ENCODE measurements around the gene LMOD1.

The LMOD1 gene

GRCh38 chr1:201894343-201895119 lies 51.8 kb downstream of the LMOD1 start:
- TF ChIP-seq CREB1 (IDR thresholded peaks at IDR 0.05; ENCODE audit: low read depth) (no peak), TAF1 (IDR thresholded peaks at IDR 0.05; ENCODE audit: low read depth) (no peak), EP300 (IDR thresholded peaks at IDR 0.05; ENCODE audit: borderline replicate concordance) (no peak), NFIC (IDR thresholded peaks at IDR 0.05) (no peak), REST (IDR thresholded peaks at IDR 0.05; ENCODE audit: low read depth) (no peak), EGR1 (IDR thresholded peaks at IDR 0.05) (no peak), RAD21 (IDR thresholded peaks at IDR 0.05; ENCODE audit: low read depth) (no peak), USF1 (IDR thresholded peaks at IDR 0.05) (no peak), YY1 (IDR thresholded peaks at IDR 0.05; ENCODE audit: low read depth) (no peak), TEAD4 (IDR thresholded peaks at IDR 0.05) (no peak), TCF12 (IDR thresholded peaks at IDR 0.05; ENCODE audit: low read depth) (no peak), ZBTB7A (IDR thresholded peaks at IDR 0.05; ENCODE audit: low read depth) (no peak), FOXM1 (IDR thresholded peaks at IDR 0.05; ENCODE audit: borderline replicate concordance, low read depth) (no peak), MAX (IDR thresholded peaks at IDR 0.05) (no peak), CEBPB (IDR thresholded peaks at IDR 0.05) (no peak)

- TF ChIP-seq CREB1 (IDR thresholded peaks at IDR 0.05; ENCODE audit: low read depth): no peak
- TF ChIP-seq MAX (IDR thresholded peaks at IDR 0.05): no peak
- no peak for TF ChIP-seq RAD21 (IDR thresholded peaks at IDR 0.05; ENCODE audit: low read depth)
- TF ChIP-seq TCF12 (IDR thresholded peaks at IDR 0.05; ENCODE audit: low read depth): no peak
- no peak for TF ChIP-seq USF1 (IDR thresholded peaks at IDR 0.05)
- no peak for TF ChIP-seq ZBTB7A (IDR thresholded peaks at IDR 0.05; ENCODE audit: low read depth)
- TF ChIP-seq REST (IDR thresholded peaks at IDR 0.05; ENCODE audit: low read depth): no peak
- TF ChIP-seq NFIC (IDR thresholded peaks at IDR 0.05): no peak
- no peak for TF ChIP-seq EP300 (IDR thresholded peaks at IDR 0.05; ENCODE audit: borderline replicate concordance)
- TF ChIP-seq EGR1 (IDR thresholded peaks at IDR 0.05): no peak
- TF ChIP-seq TAF1 (IDR thresholded peaks at IDR 0.05; ENCODE audit: low read depth): no peak
- TF ChIP-seq CEBPB (IDR thresholded peaks at IDR 0.05): no peak
- TF ChIP-seq TEAD4 (IDR thresholded peaks at IDR 0.05): no peak
- TF ChIP-seq FOXM1 (IDR thresholded peaks at IDR 0.05; ENCODE audit: borderline replicate concordance, low read depth): no peak
- TF ChIP-seq YY1 (IDR thresholded peaks at IDR 0.05; ENCODE audit: low read depth): no peak
Measured at GRCh38 chr1:201893431-201893830, 52.9 kb downstream of the LMOD1 start.

- TF ChIP-seq MAX (IDR thresholded peaks at IDR 0.05) (no peak), NFIC (IDR thresholded peaks at IDR 0.05) (no peak)
Measured at GRCh38 chr1:201892211-201892610, 54.1 kb downstream of the LMOD1 start.

- no peak for TF ChIP-seq TAF1 (IDR thresholded peaks at IDR 0.05; ENCODE audit: low read depth)
- TF ChIP-seq MAX (IDR thresholded peaks at IDR 0.05): no peak
- no peak for TF ChIP-seq FOXM1 (IDR thresholded peaks at IDR 0.05; ENCODE audit: borderline replicate concordance, low read depth)
- TF ChIP-seq TCF12 (IDR thresholded peaks at IDR 0.05; ENCODE audit: low read depth): no peak
- no peak for TF ChIP-seq EP300 (IDR thresholded peaks at IDR 0.05; ENCODE audit: borderline replicate concordance)
- TF ChIP-seq NFIC (IDR thresholded peaks at IDR 0.05): no peak
Measured at GRCh38 chr1:201891451-201892045, 54.8 kb downstream of the LMOD1 start.

- no peak for TF ChIP-seq CREB1 (IDR thresholded peaks at IDR 0.05; ENCODE audit: low read depth)
- no peak for TF ChIP-seq FOXM1 (IDR thresholded peaks at IDR 0.05; ENCODE audit: borderline replicate concordance, low read depth)
- no peak for TF ChIP-seq EGR1 (IDR thresholded peaks at IDR 0.05)
- TF ChIP-seq TAF1 (IDR thresholded peaks at IDR 0.05; ENCODE audit: low read depth): no peak
- TF ChIP-seq USF1 (IDR thresholded peaks at IDR 0.05): no peak
- no peak for TF ChIP-seq REST (IDR thresholded peaks at IDR 0.05; ENCODE audit: low read depth)
- TF ChIP-seq CEBPB (IDR thresholded peaks at IDR 0.05): no peak
- no peak for TF ChIP-seq TEAD4 (IDR thresholded peaks at IDR 0.05)
- no peak for TF ChIP-seq NFIC (IDR thresholded peaks at IDR 0.05)
- no peak for TF ChIP-seq TCF12 (IDR thresholded peaks at IDR 0.05; ENCODE audit: low read depth)
- no peak for TF ChIP-seq MAX (IDR thresholded peaks at IDR 0.05)
- no peak for TF ChIP-seq ZBTB7A (IDR thresholded peaks at IDR 0.05; ENCODE audit: low read depth)
- no peak for TF ChIP-seq RAD21 (IDR thresholded peaks at IDR 0.05; ENCODE audit: low read depth)
- TF ChIP-seq YY1 (IDR thresholded peaks at IDR 0.05; ENCODE audit: low read depth): no peak
- no peak for TF ChIP-seq EP300 (IDR thresholded peaks at IDR 0.05; ENCODE audit: borderline replicate concordance)
Measured at GRCh38 chr1:201890806-201891450, 55.4 kb downstream of the LMOD1 start.

All from Ishikawa (cell line).